ENCODE results near the gene USP16. TPM values are rescaled to one million over a fixed set of nuclear protein-coding genes. Genes with fewer than 3 reads are reported as not detected.

Gene USP16
- total RNA-seq, result 19.1 and 21.8 TPM in 2 replicates

DNA sequence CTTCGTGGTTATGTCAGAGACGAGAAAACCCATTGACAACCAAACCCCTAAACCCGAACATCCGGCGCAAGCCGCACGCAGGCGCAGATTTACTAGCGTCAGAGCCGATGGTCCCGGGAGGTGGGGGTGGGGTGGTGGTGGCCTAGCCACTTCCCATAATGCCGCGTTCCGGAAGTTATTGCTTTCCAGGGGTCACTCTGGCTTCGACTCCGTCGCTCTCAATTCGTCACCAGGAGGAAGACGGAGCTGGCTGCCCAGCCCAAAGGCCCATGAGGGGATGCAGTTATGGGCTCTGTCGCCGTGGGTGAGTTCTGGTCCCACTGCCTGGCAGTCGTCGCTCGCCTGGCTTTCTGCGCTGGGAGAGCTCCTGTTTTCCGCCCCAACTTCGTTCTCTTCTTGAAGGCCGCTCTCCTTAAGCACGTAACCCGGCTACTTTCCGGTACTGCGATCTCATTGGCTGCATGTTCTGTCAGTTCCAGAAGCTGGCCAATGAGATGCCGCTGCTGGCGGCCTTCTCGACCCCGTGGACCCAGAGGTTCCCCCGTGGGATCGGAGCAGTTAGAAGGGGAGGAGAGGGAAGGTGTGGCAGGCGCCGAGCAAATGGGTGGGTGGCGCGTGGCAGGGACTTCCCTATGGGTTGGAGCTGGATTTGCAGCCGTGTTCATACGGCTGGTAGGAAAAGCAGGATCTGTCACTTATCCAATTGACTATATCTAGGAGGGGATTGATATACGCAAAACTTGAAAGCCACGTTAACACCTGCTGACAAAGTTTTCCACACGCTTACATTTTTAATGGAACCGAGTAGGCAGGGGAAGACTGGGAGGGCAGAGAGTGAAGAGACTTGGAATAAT is at the start of gene USP16:
Gene USP16 (plus strand): TSS at position 195 of the 854 bp plus-strand sequence. CDS start 3,246 bp downstream, outside the sequence.

DNA sequence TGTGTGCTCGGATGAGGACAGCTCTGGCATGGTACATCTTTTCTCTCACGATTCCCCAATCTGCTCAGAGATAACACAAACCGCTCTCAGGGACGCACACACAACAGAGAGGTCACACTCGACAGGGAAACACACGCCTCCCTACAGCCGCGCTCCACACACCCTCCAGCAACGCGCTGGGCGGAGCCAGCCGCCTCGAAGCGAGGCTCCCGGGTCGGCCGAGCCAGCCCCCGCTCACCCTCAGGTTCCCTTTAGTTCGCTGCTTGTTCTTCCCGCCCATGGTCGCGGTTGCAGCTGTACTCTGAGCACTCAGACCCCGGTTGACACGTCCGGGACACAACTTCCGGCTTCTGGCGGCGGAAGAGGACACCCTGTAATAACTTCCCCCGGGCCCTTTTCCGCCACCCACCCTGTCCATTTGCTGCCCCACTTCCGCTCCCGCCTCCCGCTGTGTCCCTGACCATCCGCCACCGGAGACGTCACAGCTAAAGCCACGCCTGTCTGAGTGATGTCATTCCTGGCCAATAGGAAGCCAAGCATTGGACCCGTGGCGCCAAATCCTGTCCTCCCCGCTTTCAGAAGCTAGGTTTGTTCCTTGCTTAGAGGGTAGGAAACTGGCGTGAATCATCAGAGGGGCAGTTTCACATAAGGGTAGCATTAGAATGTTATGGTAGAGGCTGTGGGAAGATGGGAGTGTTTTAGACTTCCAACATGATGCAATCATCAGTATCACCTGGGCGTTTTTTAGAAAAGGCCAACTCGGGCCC is 31.8 kb upstream of the USP16 start, which contains the start of gene LTN1:
Gene LTN1 (minus strand): TSS at position 352 of the 767 bp plus-strand sequence. CDS start 72 bp downstream, at position 280.

DNA sequence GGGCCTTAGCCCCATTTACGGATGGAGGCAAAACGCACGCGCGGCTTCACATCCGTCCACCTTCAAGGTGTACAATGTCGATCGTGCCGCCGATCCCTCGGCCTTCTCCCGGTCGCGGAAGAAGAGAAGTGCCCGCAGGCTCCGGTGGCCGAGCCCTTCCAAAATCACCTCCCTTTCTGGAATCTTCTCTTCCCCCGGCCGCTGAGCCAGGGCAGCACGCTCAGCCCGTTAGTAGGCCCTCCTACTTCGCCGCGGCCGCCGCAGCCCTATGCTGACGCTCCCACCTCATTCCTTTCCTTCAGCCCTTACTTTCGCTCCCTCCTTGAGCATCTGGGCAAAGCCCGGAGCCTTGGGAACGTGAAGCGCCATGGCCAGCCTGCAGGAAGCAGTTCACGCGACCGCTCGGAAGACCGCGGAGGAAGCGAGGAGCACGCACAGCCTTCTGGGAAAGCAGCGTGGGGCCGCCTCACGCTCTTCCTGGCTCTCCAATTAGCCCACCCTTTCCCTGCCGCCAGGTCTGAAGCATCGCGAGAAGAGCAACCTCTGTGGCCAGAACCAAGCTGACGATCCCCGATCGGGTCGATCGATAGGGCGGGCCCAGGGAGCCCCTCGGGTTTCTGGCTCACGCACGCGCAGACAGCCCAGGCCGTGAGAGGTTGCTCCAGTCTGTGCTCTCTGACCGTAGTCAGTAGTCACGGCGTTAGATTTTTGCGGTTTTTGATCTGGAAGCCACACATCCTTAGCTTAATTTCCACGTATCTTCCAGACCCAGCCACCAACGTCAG is 48.9 kb downstream of the USP16 start, which contains the start of gene CCT8:
Gene CCT8 (minus strand): TSS at position 427 of the 785 bp plus-strand sequence. CDS start 58 bp downstream, at position 369.

Other genes with a start within 250 kb of the USP16 start
- 14.8 and 15.0 TPM in 2 replicates for gene LTN1, start 31.8 kb upstream of the USP16 start, total RNA-seq
- gene RWDD2B, start 5.3 kb upstream of the USP16 start, total RNA-seq, result 13.7 and 17.1 TPM in 2 replicates
- gene CCT8, start 49.0 kb downstream of the USP16 start, total RNA-seq, result 226 and 330 TPM in 2 replicates
- 4.1 and 11.6 TPM in 2 replicates for gene MAP3K7CL, start 106.0 kb downstream of the USP16 start, total RNA-seq